GM18526 (cell line): ENCODE results near the gene LYSMD3.

ENCODE experiments used
- POLR2A ChIP-seq: IDR thresholded peaks from 3 replicates; pipeline ENCODE4 v1.6.1; 2011; ENCODE audit not compliant: insufficient read length; ENCODE audit errors: extremely low read depth

The LYSMD3 gene

DNA sequence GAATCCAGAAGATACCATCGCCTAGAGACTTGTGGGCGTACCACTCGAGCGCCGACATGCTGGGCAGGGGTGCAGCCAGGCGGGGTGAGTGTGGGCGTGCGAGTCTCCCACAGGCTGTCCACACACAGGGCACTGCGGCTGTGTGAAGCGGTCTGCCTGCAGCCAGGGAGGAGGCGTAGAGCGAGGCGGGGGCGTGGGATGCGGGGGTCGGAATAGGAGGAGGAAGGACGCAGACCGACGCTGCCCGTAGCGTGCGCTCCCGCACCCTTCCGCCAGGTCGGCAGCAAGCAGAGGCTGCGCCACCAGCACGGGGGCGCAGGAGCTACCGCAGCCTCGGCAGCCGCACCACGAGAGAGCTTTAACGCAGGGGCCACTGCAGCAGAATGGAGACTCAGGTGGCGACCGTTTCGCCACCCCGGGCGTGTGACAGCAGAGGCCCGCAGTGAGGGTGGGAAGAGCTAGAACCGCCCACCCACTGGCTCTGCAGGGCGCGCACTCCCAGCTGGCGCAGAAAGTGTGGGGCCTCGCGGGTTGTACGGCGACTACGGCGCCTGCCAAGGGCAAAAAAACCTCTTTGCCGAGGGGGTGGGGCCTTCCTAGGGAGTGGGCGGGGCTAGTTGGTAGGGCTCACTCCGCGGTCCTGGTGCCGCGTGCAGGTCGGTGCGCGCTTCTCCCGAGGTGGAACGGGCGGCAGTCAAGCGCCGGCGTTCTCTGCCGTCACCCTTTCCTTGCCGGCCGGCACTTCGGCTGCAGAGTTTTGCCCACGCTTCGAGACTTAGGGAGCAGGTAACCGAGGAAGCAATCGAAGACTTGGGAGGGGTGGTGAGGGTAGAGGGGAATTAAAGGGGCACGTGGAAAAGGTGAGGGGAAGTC, 54.9 kb downstream of the LYSMD3 start, which contains the start of the genes MBLAC2 and POLR3G:
TSS of gene MBLAC2 (minus strand) at position 537 of the 873 bp plus-strand sequence. CDS start at position 58, 479 bp downstream.
TSS of gene POLR3G (plus strand) at position 630 of the 873 bp plus-strand sequence. CDS start 10,704 bp downstream, outside the sequence.
- peak; percentile 83 for TF ChIP-seq POLR2A

- peak; percentile 23 for TF ChIP-seq POLR2A
Observed at GRCh38 chr5:90473396-90474234, 55.8 kb downstream of the LYSMD3 start.

- TF ChIP-seq POLR2A, result no peak
Observed at GRCh38 chr5:90472783-90473395, 56.5 kb downstream of the LYSMD3 start.
